ENCODE results near the gene GPR137C.

- TF ChIP-seq CTCF (IDR thresholded peaks at IDR 0.05): peak in 4 of 7 experiments; percentile 26 to 38 (median 28)
- TF ChIP-seq POLR2A (IDR thresholded peaks at IDR 0.05): no peak
Measured at GRCh38 chr14:52678591-52678990, 126.0 kb downstream of the GPR137C start.
